CD14-positive monocyte (primary cell): Measurements from ENCODE around the gene STARD3. TPM values are rescaled to one million over a fixed set of nuclear protein-coding genes. Genes with fewer than 3 reads are reported as not detected.
A peak's percentile ranks its signal among the peaks of the same experiment; 100 is the strongest.

Source experiments
- DNase-seq, 3 donors: peaks; one replicate each; pipeline ENCODE4 v3.0.0-alpha.2; 2011 to 2022
- H2AFZ ChIP-seq: 2 replicates; pipeline ENCODE4 v1.6.0; 2012; ENCODE audit warnings: mild to moderate bottlenecking, low read depth, low read length, inconsistent platforms; ENCODE audit not compliant: insufficient read depth, poor library complexity, severe bottlenecking
- H3K27ac ChIP-seq, 2 donors: 1 replicate in 1 of 2; 2 replicates in 1 of 2; pipeline ENCODE4 v1.5.1; 2012 to 2013; ENCODE audit warnings: low read length in 2 of 2, control low read depth in 1 of 2, inconsistent platforms in 1 of 2, low read depth in 1 of 2, mild to moderate bottlenecking in 1 of 2
- H3K27me3 ChIP-seq, 2 donors: one replicate each; pipeline versions ENCODE4 v1.6.0 to v1.6.1; 2011 to 2013; ENCODE audit warnings: low read length in 2 of 2; ENCODE audit not compliant: control insufficient read depth in 2 of 2, insufficient read depth in 2 of 2
- H3K36me3 ChIP-seq, 2 donors: replicated peaks in 1 of 2; 1 replicate in 1 of 2; 2 replicates in 1 of 2; pipeline versions ENCODE4 v1.5.1 to v1.6.1; 2012 to 2013; ENCODE audit warnings: low read length in 2 of 2, control low read depth in 1 of 2, inconsistent platforms in 1 of 2, mild to moderate bottlenecking in 1 of 2; ENCODE audit not compliant: insufficient read depth in 2 of 2, control insufficient read depth in 1 of 2
- H3K4me1 ChIP-seq, 2 donors: 1 replicate in 1 of 2; 2 replicates in 1 of 2; pipeline versions ENCODE4 v1.5.1 to v1.6.1; 2012 to 2013; ENCODE audit warnings: low read length in 2 of 2, control low read depth in 1 of 2, inconsistent platforms in 1 of 2, mild to moderate bottlenecking in 1 of 2, moderate library complexity in 1 of 2; ENCODE audit not compliant: insufficient read depth in 2 of 2, control insufficient read depth in 1 of 2
- H3K4me2 ChIP-seq: replicated peaks from 2 replicates; pipeline ENCODE3; 2012; ENCODE audit warnings: low read length, moderate library complexity, mild to moderate bottlenecking; ENCODE audit not compliant: poor library complexity, severe bottlenecking; ENCODE audit errors: extremely low read depth
- H3K4me3 ChIP-seq, 3 experiments: fragments of 200-600 bp in 1 of 3; sonication (generic) in 1 of 3; replicated peaks in 1 of 3; 1 replicate in 2 of 3; 2 replicates in 1 of 3; pipeline ENCODE4 v1.5.1; 2011 to 2013; ENCODE audit warnings: low read length in 3 of 3, mild to moderate bottlenecking in 3 of 3, control low read depth in 2 of 3, low read depth in 2 of 3, inconsistent platforms in 1 of 3, moderate library complexity in 1 of 3
- H3K79me2 ChIP-seq: 2 replicates; pipeline ENCODE4 v1.6.0; 2012; ENCODE audit warnings: mild to moderate bottlenecking, control low read depth, inconsistent platforms, low read length, moderate library complexity; ENCODE audit not compliant: insufficient read depth
- H3K9ac ChIP-seq: 2 replicates; pipeline ENCODE4 v1.6.0; 2017; ENCODE audit warnings: low read length, mild to moderate bottlenecking; ENCODE audit not compliant: insufficient read depth, poor library complexity, severe bottlenecking
- H3K9me3 ChIP-seq, 2 donors: replicated peaks in 1 of 2; 1 replicate in 1 of 2; 2 replicates in 1 of 2; pipeline versions ENCODE4 v1.5.1 to v1.6.1; 2012 to 2013; ENCODE audit warnings: low read length in 2 of 2, control low read depth in 1 of 2; ENCODE audit not compliant: control insufficient read depth in 1 of 2, insufficient read depth in 1 of 2
- H4K20me1 ChIP-seq: 2 replicates; pipeline ENCODE4 v1.6.0; 2012; ENCODE audit warnings: mild to moderate bottlenecking, low read length, control low read depth, moderate library complexity; ENCODE audit not compliant: insufficient read depth
- H3K27ac Mint-ChIP-seq, 7 donors: one replicate each; pipeline ENCODE4 v1.8.0; 2020; ENCODE audit warnings: mild to moderate bottlenecking in 7 of 7, mixed read lengths in 7 of 7, moderate library complexity in 6 of 7, inconsistent platforms in 2 of 7
- H3K27me3 Mint-ChIP-seq, 3 donors: one replicate each; pipeline ENCODE4 v1.8.0; 2021 to 2022; ENCODE audit warnings: low read depth in 3 of 3, mild to moderate bottlenecking in 3 of 3, mixed read lengths in 3 of 3, moderate library complexity in 3 of 3, inconsistent platforms in 1 of 3
- H3K36me3 Mint-ChIP-seq, 2 donors: one replicate each; pipeline ENCODE4 v1.8.0; 2020; ENCODE audit warnings: mixed read lengths in 2 of 2, inconsistent platforms in 1 of 2, mild to moderate bottlenecking in 1 of 2
- H3K4me1 Mint-ChIP-seq: one replicate; pipeline ENCODE4 v1.8.0; 2020; ENCODE audit warnings: mild to moderate bottlenecking, mixed read lengths
- H3K4me3 Mint-ChIP-seq, 2 donors: one replicate each; pipeline ENCODE4 v1.8.0; 2020; ENCODE audit warnings: mild to moderate bottlenecking in 2 of 2, mixed read lengths in 2 of 2, moderate library complexity in 1 of 2
- H3K9me3 Mint-ChIP-seq, 7 donors: one replicate each; pipeline ENCODE4 v1.8.0; 2020 to 2022; ENCODE audit warnings: mixed read lengths in 7 of 7, mild to moderate bottlenecking in 6 of 7, moderate library complexity in 6 of 7, inconsistent platforms in 2 of 7
- CTCF ChIP-seq: fragments of 200-600 bp; IDR thresholded peaks from one replicate; pipeline ENCODE4 v1.8.0; 2022; ENCODE audit warnings: antibody characterized with exemption, mild to moderate bottlenecking
- WGBS: methylation state at CpG from one replicate; pipeline ENCODE4 v1.1.5; 2013; ENCODE audit warnings: missing lambda C conversion rate; ENCODE audit not compliant: insufficient coverage; 5-methylcytosine and 5-hydroxymethylcytosine counted together
- intact Hi-C, 2 donors: fragments of 100-400 bp; cut with micrococcal nuclease; formaldehyde crosslinking; loops; one replicate each; pipeline versions ENCODE4 v1.15.0 to v1.15.1; 2023
- polyA plus RNA-seq, 3 donors: library from polyadenylated mRNA; depleted of rRNA in 1 of 3; unstranded in 2 of 3; stranded (reverse) in 1 of 3; fragments of 300-500 nt in 2 of 3; fragments of >200 nt in 1 of 3; fragmentation: Illumina TruSeq in 2 of 3; gene quantifications; 1 replicate in 2 of 3; 2 replicates in 1 of 3; pipeline ENCODE4 v1.2.3, GENCODE V29; 2012 to 2021

The STARD3 gene
- polyA plus RNA-seq, 3 donors: 35.1 to 114 (median 45.3) TPM

GRCh38 chr17:39600288-39600996, 36.5 kb upstream of the STARD3 start:
- no peaks in the 10 kb centered on the region for H4K20me1 ChIP-seq
- peaks cover 92 to 100% of the 10 kb centered on the region in 2 donors for H3K27me3 ChIP-seq
- WGBS: 6% methylated on average over 7 of the region's 13 CpGs
- H3K27ac ChIP-seq: no peak overlapping the region
- H3K27me3 Mint-ChIP-seq: peaks cover 96 to 100% (median 99%) of the 10 kb centered on the region in 3 donors
- H3K4me1 Mint-ChIP-seq: peaks cover 17% of the 10 kb centered on the region
- H3K27ac Mint-ChIP-seq: no peak overlapping the region
- H3K4me3 Mint-ChIP-seq: peak overlapping the region in 1 of 2 donors; percentile 63
- H3K4me2 ChIP-seq: no peak overlapping the region
- H3K4me3 ChIP-seq: no peak overlapping the region
- H3K9me3 Mint-ChIP-seq: peaks cover 0 to 37% (median 7%) of the 10 kb centered on the region in 7 donors
- intact Hi-C loops: no loop called here
- H3K4me1 ChIP-seq: peaks cover 0 to 3% of the 10 kb centered on the region in 2 donors
- TF ChIP-seq CTCF: no peak
- peaks cover 0 to 48% of the 10 kb centered on the region in 2 donors for H3K9me3 ChIP-seq
- DNase-seq: no peak
- H3K36me3 Mint-ChIP-seq: peaks cover 0 to 3% of the 10 kb centered on the region in 2 donors
- H2AFZ ChIP-seq: no peak overlapping the region
- no peak overlapping the region for H3K9ac ChIP-seq
- no peaks in the 10 kb centered on the region for H3K36me3 ChIP-seq
- no peaks in the 10 kb centered on the region for H3K79me2 ChIP-seq

GRCh38 chr17:39600997-39601597, 35.8 kb upstream of the STARD3 start:
- H3K36me3 ChIP-seq: no peaks in the 10 kb centered on the region
- H3K9me3 ChIP-seq: peaks cover 0 to 44% of the 10 kb centered on the region in 2 donors
- Mint-ChIP-seq H3K27ac (no peak overlapping the region), H3K36me3 (peaks cover 0 to 3% of the 10 kb centered on the region in 2 donors), H3K9me3 (peaks cover 0 to 34% (median 7%) of the 10 kb centered on the region in 7 donors), H3K27me3 (peaks cover 93 to 99% (median 98%) of the 10 kb centered on the region in 3 donors), H3K4me1 (peaks cover 21% of the 10 kb centered on the region), H3K4me3 (peak overlapping the region in 1 of 2 donors; percentile 85)
- H3K4me3 ChIP-seq: no peak overlapping the region
- H3K27ac ChIP-seq: no peak overlapping the region
- H3K27me3 ChIP-seq: peaks cover 91 to 99% of the 10 kb centered on the region in 2 donors
- H3K9ac ChIP-seq: no peak overlapping the region
- intact Hi-C loops: no loop called here
- no peak for TF ChIP-seq CTCF
- H4K20me1 ChIP-seq: no peaks in the 10 kb centered on the region
- no peak for DNase-seq
- no peaks in the 10 kb centered on the region for H3K79me2 ChIP-seq
- WGBS: 5% methylated on average over 10 of the region's 21 CpGs
- peaks cover 1 to 3% of the 10 kb centered on the region in 2 donors for H3K4me1 ChIP-seq
- no peak overlapping the region for H2AFZ ChIP-seq
- no peak overlapping the region for H3K4me2 ChIP-seq
